Tibial nerve (tissue), 4 donors: ENCODE data around the gene UCP3.

Experiments used
- CTCF ChIP-seq, 5 experiments: fragments of 200-600 bp in 3 of 5; fragments of 450-650 bp in 2 of 5; sonication (generic) in 3 of 5; IDR thresholded peaks; one replicate each; pipeline ENCODE4 v1.5.1; 2016 to 2019; ENCODE audit warnings: antibody characterized with exemption in 5 of 5, mild to moderate bottlenecking in 3 of 5, moderate library complexity in 2 of 5
- EP300 ChIP-seq, 2 donors: sonication (generic); formaldehyde crosslinking; IDR thresholded peaks; one replicate each; pipeline ENCODE4 v1.6.1; 2017; ENCODE audit warnings: antibody characterized with exemption in 2 of 2, mild to moderate bottlenecking in 1 of 2
- POLR2A ChIP-seq, 2 donors: fragments of 450-650 bp; IDR thresholded peaks; one replicate each; pipeline ENCODE4 v1.6.1; 2017; ENCODE audit warnings: antibody characterized with exemption in 2 of 2, mild to moderate bottlenecking in 2 of 2, moderate library complexity in 2 of 2

DNA sequence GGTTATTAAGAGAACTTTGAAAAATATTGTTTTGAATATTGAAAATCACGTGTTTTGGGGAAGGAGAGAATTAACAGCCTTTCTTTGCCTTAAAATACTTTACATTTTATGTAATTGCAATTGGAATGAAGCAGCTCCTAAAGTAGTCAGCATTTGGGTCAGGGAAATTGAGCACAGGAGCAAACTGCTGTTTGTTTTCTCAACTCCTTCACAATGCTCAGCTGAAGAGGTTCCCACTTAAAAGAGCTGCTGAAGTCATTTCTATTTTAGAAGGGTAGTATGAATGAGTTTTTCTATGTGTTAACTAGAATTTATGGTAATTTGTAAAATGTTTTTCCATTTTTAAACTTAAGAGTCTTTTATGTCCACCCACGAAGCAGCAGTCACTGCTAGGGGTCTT lies 18.2 kb downstream of the UCP3 start:
- TF ChIP-seq POLR2A (IDR thresholded peaks at IDR 0.05) (no peak), CTCF (IDR thresholded peaks at IDR 0.05) (no peak), EP300 (IDR thresholded peaks at IDR 0.05) (no peak)
